Hepatocyte (in vitro differentiated cells): ENCODE measurements around the gene ACAP3. TPM values are rescaled to one million over a fixed set of nuclear protein-coding genes. Genes with fewer than 3 reads are reported as not detected.

ENCODE experiments used
- DNase-seq: peaks from one replicate; pipeline ENCODE4 v3.0.0-alpha.2; 2016; ENCODE audit warnings: low spot score
- H2AFZ ChIP-seq: fragments of 200-600 bp; sonication (generic); 2 replicates; pipeline ENCODE4 v1.6.0; 2016; ENCODE audit warnings: antibody characterized with exemption, mild to moderate bottlenecking
- H3K27ac ChIP-seq: fragments of 200-600 bp; sonication (generic); 2 replicates; pipeline ENCODE4 v1.5.1; 2016; ENCODE audit warnings: mild to moderate bottlenecking
- H3K27me3 ChIP-seq: fragments of 200-600 bp; sonication (generic); 2 replicates; pipeline ENCODE4 v1.6.1; 2016
- H3K36me3 ChIP-seq: fragments of 200-600 bp; sonication (generic); replicated peaks from 2 replicates; pipeline ENCODE4 v1.5.1; 2016; ENCODE audit warnings: low read depth; ENCODE audit not compliant: insufficient read depth
- H3K4me1 ChIP-seq: fragments of 200-600 bp; sonication (generic); 2 replicates; pipeline ENCODE4 v1.5.1; 2016; ENCODE audit warnings: mild to moderate bottlenecking, moderate library complexity; ENCODE audit not compliant: insufficient read depth
- H3K4me2 ChIP-seq: fragments of 200-600 bp; sonication (generic); 2 replicates; pipeline ENCODE4 v1.6.0; 2016
- H3K4me3 ChIP-seq: fragments of 200-600 bp; sonication (generic); 2 replicates; pipeline ENCODE4 v1.5.1; 2016; ENCODE audit warnings: mild to moderate bottlenecking
- H3K79me2 ChIP-seq: fragments of 200-600 bp; sonication (generic); 2 replicates; pipeline ENCODE4 v1.6.0; 2017; ENCODE audit warnings: mild to moderate bottlenecking
- H3K9me2 ChIP-seq: fragments of 200-600 bp; sonication (generic); replicated peaks from 2 replicates; pipeline ENCODE4 v1.6.0; 2017; ENCODE audit warnings: mild to moderate bottlenecking; ENCODE audit not compliant: insufficient read depth
- H3K9me3 ChIP-seq: fragments of 200-600 bp; sonication (generic); 2 replicates; pipeline ENCODE4 v1.5.1; 2016; ENCODE audit warnings: low read depth, mild to moderate bottlenecking
- H4K20me1 ChIP-seq: fragments of 200-600 bp; sonication (generic); 2 replicates; pipeline ENCODE4 v1.6.0; 2016; ENCODE audit warnings: mild to moderate bottlenecking; ENCODE audit not compliant: insufficient read depth, poor library complexity, severe bottlenecking
- CTCF ChIP-seq: fragments of 200-600 bp; sonication (generic); IDR thresholded peaks from 2 replicates; pipeline ENCODE4 v1.5.1; 2016; ENCODE audit warnings: antibody characterized with exemption, mild to moderate bottlenecking; ENCODE audit not compliant: poor library complexity
- EZH2 ChIP-seq: fragments of 200-600 bp; sonication (generic); IDR thresholded peaks from 2 replicates; pipeline ENCODE4 v1.6.1; 2016; ENCODE audit warnings: antibody characterized with exemption, mild to moderate bottlenecking, borderline replicate concordance
- EZH2phosphoT487 ChIP-seq: fragments of 200-600 bp; sonication (generic); IDR thresholded peaks from one replicate; pipeline ENCODE4 v1.6.1; 2018; ENCODE audit warnings: antibody characterized with exemption, mild to moderate bottlenecking, low read depth, moderate library complexity; ENCODE audit not compliant: unreplicated experiment, severe bottlenecking
- WGBS: methylation state at CpG from one replicate; pipeline ENCODE4 v1.1.6; 2016; ENCODE audit warnings: low lambda C conversion rate; ENCODE audit errors: missing lambda C conversion rate; 5-methylcytosine and 5-hydroxymethylcytosine counted together
- polyA plus RNA-seq: library from polyadenylated mRNA; unstranded; fragments of >200 nt; fragmentation: Nextera tagmentation; extraction: Ambion mirVana; gene quantifications from 2 replicates; pipeline ENCODE4 v1.2.1, GENCODE V29; 2016
- total RNA-seq: library from RNA; depleted of rRNA; stranded (reverse); fragments of >200 nt; gene quantifications from 2 replicates; pipeline ENCODE4 v1.2.3, GENCODE V29; 2014

ACAP3 gene
- total and polyA plus RNA-seq, 2 experiments from 2014 or later, result 56.0 to 87.1 TPM

GRCh38 chr1:1274931-1275431 lies 32.7 kb downstream of the ACAP3 start:
- Histone ChIP-seq H3K4me3 (no peak overlapping the region), H3K4me2 (no peak overlapping the region), H3K9me2 (no peaks in the 10 kb centered on the region), H3K79me2 (peaks cover 34% of the 10 kb centered on the region), H2AFZ (no peak overlapping the region), H3K9me3 (no peaks in the 10 kb centered on the region), H3K4me1 (peaks cover 22% of the 10 kb centered on the region), H3K27ac (no peak overlapping the region), H3K27me3 (no peaks in the 10 kb centered on the region), H4K20me1 (peaks cover 31% of the 10 kb centered on the region), H3K36me3 (no peaks in the 10 kb centered on the region)
- TF ChIP-seq CTCF, result no peak
- no peak for TF ChIP-seq EZH2
- TF ChIP-seq EZH2phosphoT487, result no peak
- WGBS, result 89% methylated on average over 15 of the region's 15 CpGs
- no peak for DNase-seq

GRCh38 chr1:1274299-1274930 lies 33.3 kb downstream of the ACAP3 start:
- H3K9me2 ChIP-seq, result no peaks in the 10 kb centered on the region
- no peak for TF ChIP-seq EZH2phosphoT487
- no peak for TF ChIP-seq CTCF
- TF ChIP-seq EZH2, result no peak
- peak overlapping the region; percentile 91 for H3K4me3 ChIP-seq
- DNase-seq, result no peak
- H3K4me2 ChIP-seq, result peak overlapping the region; percentile 100
- H3K27ac ChIP-seq, result no peak overlapping the region
- H4K20me1 ChIP-seq, result peaks cover 37% of the 10 kb centered on the region
- H3K79me2 ChIP-seq, result peaks cover 40% of the 10 kb centered on the region
- peak overlapping the region; percentile 97 for H2AFZ ChIP-seq
- no peaks in the 10 kb centered on the region for H3K36me3 ChIP-seq
- H3K27me3 ChIP-seq, result no peaks in the 10 kb centered on the region
- no peaks in the 10 kb centered on the region for H3K9me3 ChIP-seq
- WGBS, result 43% methylated on average over 17 of the region's 31 CpGs
- peaks cover 22% of the 10 kb centered on the region for H3K4me1 ChIP-seq

DNA sequence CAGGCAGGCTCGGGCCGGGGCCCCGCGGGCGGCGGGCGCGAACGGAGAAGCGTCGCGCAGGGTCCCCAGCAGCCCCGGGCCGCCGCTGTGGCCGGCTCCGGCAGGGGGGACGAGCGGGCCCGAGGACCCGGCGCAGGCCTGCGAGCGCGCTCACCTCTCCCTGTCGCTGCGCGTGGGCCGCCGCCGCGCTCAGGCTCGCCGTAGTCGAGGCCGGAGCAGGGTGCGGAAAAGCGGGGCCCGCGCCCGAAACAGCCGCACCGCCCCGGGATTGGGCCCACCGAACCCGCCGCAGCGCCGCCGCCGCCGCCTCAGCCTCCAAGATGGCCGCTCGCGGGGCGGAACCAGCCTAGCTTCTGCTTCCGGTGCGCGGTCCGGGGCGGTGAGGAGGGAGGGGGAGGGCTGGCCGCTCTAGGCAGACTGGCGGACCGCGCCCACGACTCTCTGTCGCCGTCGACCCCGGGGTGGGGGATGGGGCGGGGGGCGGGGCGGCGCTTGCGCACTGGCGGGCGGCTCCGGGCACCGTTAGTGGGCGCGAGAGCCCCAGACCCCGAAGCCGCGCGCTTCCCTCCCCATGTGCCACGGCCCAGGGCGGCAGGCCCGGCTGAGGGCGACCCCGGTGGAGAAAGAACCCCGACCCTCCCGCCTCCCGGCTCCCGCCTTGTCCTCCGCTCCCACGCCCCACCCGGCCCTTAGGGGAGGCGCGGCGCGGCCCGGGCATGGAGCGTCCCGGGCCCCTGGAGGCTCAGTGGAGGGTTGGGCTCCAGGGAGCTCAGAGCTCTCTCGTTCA lies 34.0 kb downstream of the ACAP3 start, which contains the start of gene UBE2J2:
TSS of gene UBE2J2 (minus strand) at position 343 of the 787 bp plus-strand sequence. CDS start 5,862 bp downstream, outside the sequence.
- 1% methylated on average over 48 of the region's 105 CpGs for WGBS
- H2AFZ ChIP-seq, result peak within 1 kb of the TSS; percentile 97
- H3K27me3 ChIP-seq, result no peaks in the 10 kb centered on the region
- H3K4me3 ChIP-seq, result peak within 1 kb of the TSS; percentile 91
- H3K27ac ChIP-seq, result peak within 1 kb of the TSS; percentile 78
- no peaks in the 10 kb centered on the region for H3K9me3 ChIP-seq
- H4K20me1 ChIP-seq, result peaks cover 39% of the 10 kb centered on the region
- H3K36me3 ChIP-seq, result no peaks in the 10 kb centered on the region
- H3K79me2 ChIP-seq, result peaks cover 44% of the 10 kb centered on the region
- peak within 1 kb of the TSS; percentile 100 for H3K4me2 ChIP-seq
- H3K4me1 ChIP-seq, result peaks cover 22% of the 10 kb centered on the region
- H3K9me2 ChIP-seq, result no peaks in the 10 kb centered on the region
- peak; percentile 97 for DNase-seq
- no peak for TF ChIP-seq EZH2phosphoT487
- TF ChIP-seq CTCF, result no peak
- no peak for TF ChIP-seq EZH2
